GM18508 (cell line): ENCODE results near the gene PPARG.
"Not testable (repeated sequence)": the region's sequence is repeated elsewhere in the genome, so short reads cannot be mapped to it uniquely, and the experiment has no call there.

Experiments used
- ATAC-seq: cut with Tn5 transposase; IDR thresholded peaks from one replicate; pipeline ENCODE4 v1.9.1; 2021; ENCODE audit warnings: moderate number of reproducible peaks; ENCODE audit not compliant: insufficient read depth, unreplicated experiment

PPARG gene

DNA sequence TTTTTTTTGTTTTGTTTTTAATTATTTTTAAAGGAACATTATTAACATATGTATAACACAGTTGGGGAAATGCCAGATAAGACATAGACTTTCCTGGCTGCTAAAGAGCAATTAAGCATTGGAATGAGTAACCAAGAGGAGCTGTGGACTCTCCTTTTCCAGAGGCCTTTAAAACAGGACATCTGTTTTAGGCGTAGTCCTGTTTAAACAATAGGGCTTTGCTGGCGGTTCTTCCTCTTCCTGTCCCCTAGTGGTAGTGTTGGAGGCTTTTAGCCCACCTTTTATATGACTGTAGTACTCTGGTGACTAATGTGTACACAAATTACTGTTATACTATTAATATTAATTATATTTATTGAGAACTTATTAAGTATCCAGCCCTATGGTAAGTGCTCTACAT is 81.9 kb downstream of the PPARG start:
- ATAC-seq = no peak

DNA sequence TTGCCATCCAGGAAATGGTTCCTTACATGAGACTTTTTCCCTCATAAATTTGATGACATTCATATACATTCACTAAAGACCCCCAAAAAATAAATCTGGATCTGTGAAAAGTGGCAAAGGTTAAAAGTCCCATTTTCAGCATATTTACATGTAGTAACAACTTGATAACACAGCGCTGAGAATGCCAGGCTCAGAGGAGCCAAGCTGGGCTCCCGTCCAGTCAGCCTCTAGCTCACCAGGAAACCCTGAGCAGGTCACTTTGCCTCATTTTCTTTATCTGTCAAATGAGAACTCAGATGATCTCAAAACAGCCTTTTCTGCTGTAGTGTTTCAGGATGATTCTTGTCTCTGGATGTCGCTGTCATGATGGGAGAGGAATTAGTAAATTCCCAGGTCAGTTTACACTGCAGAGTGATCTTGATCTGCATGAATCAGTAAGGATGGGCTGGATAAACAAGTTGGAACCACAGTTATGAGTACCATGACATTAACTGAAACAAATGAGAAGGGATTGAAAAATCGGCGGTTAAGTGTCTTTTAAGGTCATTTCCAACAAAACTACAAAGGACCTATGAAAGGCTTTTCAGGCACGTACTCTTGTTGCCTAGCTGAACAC is 82.8 kb downstream of the PPARG start:
- ATAC-seq = no peak

DNA sequence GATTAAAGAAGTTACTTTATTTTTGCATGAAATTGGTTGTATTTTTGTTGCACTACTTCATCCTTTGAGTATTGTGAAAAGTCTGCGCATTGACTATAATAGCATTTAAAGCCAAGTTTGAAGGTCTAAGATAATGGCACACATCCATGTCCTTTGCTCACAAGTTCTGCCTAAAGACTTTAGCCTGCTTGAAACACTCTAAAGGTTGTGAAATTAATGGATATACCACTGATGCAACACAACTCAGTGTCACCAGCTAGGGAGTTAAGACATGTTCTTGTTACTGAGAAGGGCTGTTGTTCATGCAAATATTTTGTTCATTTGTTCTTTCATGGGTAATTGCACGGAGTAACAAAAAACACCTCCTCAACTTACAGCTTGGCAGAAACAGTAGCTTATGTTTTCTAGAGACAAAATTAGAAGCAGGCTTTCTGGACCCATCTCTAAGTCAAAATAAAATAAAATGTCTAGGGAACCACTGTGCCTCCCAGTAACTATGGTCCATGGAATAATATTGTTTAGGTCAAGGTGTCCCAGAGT is 83.9 kb downstream of the PPARG start:
- no peak for ATAC-seq

DNA sequence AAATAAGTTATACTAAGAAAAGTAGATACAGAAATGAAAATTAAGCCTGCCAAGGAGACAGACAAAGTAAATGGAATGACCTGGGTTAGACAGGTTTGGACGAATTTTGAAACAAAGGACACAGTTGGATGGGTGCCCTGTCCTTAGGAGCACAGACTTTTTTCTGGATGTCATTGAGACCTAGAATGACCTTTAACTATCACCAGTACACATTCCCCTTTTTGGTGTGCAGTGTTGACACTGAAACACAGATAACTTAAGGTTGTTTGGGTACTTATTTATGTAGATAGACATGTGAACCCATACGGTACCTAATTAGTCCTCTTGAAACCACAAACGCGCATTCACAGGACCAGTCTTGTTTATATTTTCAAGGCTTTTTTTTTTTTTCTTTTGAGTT is 86.7 kb downstream of the PPARG start:
- no peak for ATAC-seq

DNA sequence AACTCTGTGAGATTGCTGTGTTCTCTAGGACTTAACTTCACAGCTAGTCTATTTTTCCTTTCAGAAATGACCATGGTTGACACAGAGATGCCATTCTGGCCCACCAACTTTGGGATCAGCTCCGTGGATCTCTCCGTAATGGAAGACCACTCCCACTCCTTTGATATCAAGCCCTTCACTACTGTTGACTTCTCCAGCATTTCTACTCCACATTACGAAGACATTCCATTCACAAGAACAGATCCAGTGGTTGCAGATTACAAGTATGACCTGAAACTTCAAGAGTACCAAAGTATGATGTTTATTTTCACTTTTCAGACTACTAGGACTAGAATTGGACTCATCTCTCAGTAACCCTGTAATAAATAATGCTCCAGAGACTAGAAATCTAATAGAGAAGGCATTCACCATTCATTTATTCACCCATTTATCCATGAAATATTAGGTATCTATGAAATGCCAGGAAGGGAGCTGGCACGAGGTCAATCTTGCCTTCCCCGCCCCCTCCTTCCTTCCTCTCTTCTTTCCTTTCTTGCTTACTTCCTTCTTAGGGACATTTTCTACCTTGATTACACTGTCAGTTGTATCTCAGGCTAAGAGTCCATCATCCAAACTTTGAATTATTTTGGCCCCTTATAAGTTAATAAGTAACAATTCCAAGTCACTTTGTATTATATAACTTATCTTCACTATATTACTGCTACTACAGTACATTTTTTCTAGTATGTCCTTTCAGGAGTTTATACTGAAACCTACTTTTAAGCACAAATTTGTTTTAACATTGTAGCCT is 91.0 kb downstream of the PPARG start:
- ATAC-seq = no peak

DNA sequence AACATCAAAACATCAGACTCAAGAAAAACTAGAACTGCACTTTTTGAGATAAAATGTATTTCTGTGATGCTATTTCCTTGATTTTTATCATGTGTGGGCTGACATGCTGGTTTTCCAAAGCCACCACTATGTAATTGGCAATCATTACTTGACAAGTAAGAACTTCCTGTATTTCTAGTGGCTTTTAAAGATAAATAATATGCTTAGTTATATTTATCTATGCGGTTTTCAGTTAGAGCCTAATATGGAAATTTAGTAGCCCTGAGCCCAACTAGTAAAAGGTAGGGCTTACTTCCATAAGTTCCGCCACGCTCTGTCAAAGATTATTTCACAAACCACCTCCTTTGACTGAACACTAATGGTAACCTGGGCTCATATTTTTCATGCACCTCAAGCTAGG is 91.6 kb downstream of the PPARG start:
- no peak for ATAC-seq

DNA sequence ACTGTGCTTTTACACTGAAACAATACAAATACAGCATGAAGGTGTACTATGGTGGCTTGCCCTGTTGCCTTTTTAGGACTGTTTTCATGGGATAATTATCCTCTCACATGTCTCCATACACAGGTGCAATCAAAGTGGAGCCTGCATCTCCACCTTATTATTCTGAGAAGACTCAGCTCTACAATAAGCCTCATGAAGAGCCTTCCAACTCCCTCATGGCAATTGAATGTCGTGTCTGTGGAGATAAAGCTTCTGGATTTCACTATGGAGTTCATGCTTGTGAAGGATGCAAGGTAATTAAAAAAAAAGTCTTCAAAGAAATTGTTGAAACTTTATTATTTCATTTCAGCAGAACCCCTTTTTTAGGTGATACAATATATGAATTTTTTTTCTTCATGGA is 92.3 kb downstream of the PPARG start:
- ATAC-seq = no peak

DNA sequence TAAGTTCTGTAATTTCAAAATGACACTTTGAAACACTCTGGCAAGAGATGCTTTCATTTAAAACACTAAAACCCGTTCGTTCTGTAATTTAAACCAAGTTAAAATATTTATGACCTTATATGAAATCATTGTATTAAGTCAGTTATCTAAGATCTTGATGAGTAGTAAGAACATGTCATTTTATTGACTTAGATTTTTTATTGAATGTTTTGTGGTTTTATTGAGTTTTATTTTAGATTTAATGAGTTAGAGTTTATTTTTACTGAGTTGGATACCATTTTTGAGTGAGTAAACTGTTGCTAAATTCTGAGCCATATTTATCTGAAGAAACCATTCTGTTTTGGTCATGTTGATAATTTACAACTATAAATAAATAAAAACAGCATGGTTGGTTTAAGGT is 94.3 kb downstream of the PPARG start:
- no peak for ATAC-seq

DNA sequence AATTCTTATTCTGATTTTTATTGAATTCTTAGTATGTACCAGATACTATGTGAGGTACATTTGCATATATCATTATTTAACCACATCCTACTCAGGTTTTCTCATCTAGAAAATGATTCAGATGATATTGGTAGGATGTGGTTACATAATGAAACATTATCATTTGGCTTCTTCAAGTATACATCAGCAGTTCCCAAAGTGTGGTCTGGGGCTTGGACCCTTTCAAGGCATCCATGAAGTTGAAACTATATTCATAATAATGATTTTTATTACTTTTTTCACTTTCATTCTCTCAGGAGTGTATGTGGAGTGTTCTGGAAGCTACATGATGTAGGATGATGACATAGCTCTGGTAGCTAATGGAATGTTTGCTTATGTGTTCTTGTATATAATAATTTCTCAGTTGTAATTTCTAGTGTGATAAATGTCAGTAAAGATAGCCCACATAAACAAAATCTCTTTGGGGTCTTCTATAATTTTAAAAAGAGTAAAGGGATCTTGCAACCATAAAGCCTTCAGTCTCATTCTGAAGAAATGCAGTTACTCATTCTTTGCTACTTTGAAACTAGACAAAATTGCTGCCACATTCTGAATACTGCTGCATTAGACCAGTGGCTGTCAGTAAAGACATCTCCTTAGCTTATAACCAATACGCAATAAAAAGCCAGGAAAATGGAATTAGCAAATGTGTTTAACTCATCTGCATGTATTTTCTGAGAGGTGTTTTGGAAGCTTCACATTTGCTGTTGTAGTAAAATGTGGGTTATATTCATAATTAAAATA is 95.8 kb downstream of the PPARG start:
- no peak for ATAC-seq

DNA sequence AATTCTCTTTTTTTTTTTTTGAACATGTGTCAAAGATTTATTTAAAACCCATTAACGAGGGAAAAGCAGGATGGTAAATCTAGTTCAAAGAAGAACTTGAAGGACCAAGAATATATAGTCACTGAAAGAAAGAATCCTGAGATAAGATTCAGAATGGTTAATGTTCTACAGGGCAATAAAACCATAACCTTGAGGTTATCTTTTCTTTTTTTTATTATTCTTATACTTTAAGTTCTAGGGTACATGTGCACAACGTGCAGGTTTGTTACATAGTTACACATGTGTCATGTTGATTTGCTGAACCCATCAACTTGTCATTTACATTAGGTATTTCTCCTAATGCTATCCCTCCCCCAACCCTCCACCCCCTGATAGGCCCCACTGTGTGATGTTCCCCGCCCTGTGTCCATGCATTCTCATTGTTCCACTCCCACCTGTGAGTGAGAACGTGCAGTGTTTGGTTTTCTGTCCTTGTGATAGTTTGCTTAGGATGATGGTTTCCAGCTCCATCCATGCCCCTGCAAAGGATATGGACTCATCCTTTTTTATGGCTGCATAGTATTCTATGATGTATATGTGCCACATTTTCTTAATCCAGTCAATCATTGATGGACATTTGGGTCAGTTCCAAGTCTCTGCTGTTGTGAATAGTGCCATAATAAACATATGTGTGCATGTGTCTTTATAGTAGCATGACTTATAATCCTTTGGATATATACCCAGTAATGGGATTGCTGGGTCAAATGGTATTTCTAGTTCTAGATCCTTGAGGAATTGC is 97.8 kb downstream of the PPARG start:
- ATAC-seq = not testable (repeated sequence)

DNA sequence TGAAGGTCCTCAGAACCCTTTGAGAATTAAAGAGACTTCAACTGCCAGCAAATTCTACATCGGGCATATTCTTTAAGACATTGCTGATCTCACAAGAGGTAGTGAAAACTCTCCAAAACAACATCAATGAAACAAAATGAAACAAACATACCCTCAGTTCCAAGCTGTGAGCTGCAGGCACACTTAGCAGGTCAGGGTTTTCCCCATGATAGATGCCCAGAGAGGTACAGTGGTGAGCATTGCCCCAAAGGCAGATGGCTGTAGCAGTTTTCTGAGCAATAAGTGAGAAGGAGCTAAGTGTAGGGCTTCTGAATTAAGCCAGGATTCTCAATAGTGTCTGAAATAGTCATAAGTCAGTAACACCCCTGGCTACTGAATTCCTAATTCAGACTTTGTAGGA is 99.3 kb downstream of the PPARG start:
- no peak for ATAC-seq

DNA sequence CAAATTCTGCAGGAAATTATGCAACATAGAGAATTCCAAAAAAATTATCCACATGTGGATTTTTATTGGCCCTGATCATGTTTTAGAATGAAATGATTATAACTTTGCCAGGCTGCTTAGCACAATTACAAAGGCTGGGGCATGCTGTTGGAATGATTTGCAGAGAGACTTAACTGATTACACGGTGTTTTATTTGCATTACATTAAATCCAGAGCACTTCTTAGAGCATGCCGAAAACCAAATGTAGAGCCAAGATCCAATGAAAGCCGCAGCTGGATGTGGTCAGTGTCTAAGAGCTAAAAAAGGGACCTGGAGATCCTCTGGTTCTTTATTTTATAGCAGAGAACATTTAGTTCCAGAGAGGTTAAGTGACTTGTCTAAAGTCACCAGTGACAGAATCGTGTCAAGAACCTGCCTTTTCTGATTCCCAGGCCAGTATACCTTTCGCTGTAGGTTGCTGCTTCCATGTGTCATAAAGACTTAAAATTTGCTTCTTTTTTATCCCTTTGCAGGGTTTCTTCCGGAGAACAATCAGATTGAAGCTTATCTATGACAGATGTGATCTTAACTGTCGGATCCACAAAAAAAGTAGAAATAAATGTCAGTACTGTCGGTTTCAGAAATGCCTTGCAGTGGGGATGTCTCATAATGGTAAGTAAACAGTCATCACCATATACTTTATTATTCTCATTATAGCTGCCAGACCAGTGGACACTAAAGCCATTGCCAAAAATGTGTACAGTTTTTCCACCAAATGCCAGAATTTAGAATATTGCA is 103.4 kb downstream of the PPARG start:
- ATAC-seq = no peak

DNA sequence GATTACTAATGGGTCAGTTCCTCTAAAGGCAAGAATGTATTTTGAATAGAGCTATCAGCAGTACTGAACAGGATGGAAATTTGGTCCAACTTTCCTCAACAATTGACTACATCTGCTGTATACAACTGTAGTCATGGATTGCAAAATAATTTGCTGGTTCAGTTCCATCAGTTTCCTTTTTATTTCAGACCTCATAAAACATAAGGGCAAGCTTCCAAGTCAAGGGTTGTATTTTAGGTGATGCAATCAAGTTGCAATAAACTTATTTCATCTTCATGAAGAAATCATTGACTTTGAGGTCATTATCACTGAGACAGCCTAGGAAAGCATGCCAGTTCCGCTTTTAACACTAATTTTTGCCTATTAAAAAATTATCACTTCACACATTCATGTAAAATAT is 105.0 kb downstream of the PPARG start:
- no peak for ATAC-seq

DNA sequence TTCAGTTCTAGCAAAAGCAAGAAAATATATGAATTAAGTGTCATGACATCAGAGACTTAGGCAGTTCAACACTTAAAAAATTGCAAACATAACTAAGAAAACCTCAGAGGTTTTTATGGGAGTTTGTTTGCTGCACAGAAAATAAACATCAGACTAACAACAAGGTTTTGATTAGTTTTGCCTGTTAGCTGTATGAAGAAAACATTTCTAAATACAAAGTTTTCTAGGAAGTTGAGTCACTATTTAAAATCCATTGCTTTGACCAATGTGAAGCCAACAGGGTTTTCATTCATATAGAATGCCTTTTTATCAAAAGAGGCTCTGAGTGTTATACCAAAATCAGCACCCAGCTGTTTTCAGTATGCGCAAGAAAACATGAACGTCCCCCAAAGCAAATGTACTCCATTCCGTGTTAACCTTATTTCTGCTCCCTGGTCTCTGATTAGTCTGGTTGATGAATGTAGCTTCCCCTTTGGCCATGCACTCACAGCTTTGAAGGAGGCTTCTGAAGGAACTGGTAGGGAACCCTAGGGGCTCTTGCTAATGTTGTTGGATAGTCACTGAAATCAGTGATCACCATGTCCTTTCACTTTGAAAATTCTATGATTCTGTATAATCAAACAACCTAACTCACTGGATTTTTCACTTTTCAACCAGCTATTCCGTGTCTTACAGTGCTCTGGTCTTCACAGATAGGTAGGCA is 105.8 kb downstream of the PPARG start:
- peak; percentile 13 for ATAC-seq

DNA sequence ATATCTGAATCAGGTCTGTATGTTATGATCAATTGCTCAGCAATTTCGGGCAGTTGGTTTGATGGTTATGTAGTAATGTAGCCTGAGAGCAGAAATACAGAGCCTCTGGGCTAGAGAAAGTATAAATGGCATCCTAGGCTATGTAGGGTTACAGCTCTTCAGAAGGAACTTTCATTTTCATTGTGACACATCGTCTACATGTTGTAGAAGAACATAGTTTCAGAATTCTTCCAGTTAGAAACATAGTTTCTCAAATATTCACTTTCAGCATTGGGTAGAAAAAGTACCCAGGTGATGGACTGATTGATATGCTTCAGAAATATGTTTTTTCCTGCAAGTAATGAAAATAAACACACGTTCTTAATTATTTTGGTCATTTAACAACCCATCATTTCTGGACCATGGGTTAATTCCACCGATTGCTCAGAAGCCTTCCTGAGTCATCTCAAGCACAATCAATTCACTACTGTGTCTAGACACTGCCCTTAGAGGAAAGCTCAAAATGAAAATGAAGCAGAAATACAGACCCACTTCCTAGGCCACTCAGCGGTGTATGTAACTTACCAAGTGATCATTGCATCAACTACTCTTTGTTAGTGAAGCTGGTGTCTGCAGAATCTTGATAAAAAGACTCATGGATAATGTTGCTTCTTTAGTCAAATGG is 106.6 kb downstream of the PPARG start:
- ATAC-seq = peak; percentile 86

DNA sequence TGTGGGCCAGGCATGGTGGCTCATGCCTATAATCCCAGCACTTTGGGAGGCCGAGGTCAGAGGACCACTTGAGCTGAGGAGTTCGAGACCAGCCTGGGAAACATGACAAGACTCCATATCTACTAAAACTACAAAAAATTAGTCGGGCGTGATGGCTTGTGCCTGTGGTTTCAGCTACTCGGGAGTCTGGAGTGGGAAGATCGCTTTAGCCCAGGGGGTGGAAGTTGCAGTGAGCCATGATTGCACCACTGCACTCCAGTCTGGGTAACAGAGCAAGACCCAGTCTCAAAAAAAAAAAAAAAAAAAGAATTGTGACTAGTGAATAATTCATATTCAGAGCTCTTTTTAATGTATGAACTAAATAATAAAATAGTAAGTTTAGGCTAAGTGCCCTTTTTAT is 107.6 kb downstream of the PPARG start:
- ATAC-seq = no peak

DNA sequence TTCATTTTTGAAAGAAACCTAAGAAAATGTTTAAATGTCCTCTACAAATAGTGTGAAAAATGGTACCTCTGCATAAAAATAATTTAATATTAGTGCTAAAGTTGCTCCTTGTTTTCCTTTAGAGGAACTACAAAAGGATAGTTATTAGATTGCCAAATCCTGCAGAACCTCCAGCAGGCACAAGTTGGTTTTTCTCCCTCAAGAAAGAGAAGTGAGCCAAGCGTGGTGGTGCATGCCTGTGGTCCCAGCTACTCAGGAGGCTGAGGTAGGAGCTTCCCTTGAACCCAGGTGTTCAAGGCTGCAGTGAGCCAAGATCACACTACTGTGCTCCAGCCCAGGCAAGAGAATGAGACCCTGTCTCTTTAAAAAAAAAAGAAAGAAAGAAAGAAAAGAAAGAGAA is 110.4 kb downstream of the PPARG start:
- no peak for ATAC-seq

DNA sequence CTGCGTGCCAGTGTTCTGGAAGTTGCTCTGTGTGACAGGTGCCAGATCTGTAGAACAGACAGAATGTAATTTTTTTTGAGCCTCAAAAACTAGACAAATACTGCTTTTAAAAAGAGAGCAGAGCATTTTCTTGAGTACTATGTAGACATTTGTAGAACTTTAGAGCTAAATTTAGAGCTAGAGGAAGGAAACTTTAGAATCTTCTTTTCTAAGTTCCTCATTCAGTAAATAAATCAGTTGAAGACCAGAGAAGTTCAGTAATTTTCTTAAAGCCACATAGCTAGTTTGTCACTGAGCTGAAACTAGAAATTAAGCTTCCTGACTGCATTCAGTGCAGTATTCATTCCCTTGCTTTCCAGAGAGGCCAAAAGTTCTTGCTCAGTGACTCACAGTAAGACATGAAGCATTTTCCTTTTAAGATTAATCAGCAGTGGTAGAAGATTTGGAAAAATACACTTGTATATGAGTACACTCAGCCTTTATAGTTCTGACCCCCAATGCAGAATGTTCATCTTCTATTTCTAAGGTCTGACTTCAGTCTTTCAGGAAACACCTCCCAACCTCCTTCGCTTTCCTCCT is 111.8 kb downstream of the PPARG start:
- ATAC-seq = no peak
